ENCODE measurements around the gene CDKN2D.
"Not testable (repeated sequence)": the region's sequence is repeated elsewhere in the genome, so short reads cannot be mapped to it uniquely, and the experiment has no call there.

The CDKN2D gene

GRCh38 chr19:10593820-10594637 lies 25.2 kb upstream of the CDKN2D start:
- H3K9me3 Mint-ChIP-seq = no peaks in the 10 kb centered on the region
- DNase-seq = no peak
- H3K4me3 Mint-ChIP-seq = no peak overlapping the region
- H3K27me3 Mint-ChIP-seq = peaks cover 45% of the 10 kb centered on the region
- H3K4me1 Mint-ChIP-seq = peaks cover 25% of the 10 kb centered on the region
- H3K36me3 Mint-ChIP-seq = no peaks in the 10 kb centered on the region
- CTCF ChIA-PET = interaction anchor here (1.3 to 3.3 kb wide), 4 partner anchors 13 to 52 kb away, joined by 5 to 17 read pairs (median 6); no protein-coding TSS in a partner anchor
- H3K27ac Mint-ChIP-seq = peak overlapping the region; percentile 6

GRCh38 chr19:10593148-10593547 lies 24.4 kb upstream of the CDKN2D start:
- Mint-ChIP-seq H3K4me3 (no peak overlapping the region), H3K4me1 (peaks cover 25% of the 10 kb centered on the region), H3K27me3 (peaks cover 45% of the 10 kb centered on the region), H3K9me3 (no peaks in the 10 kb centered on the region), H3K27ac (no peak overlapping the region), H3K36me3 (no peaks in the 10 kb centered on the region)
- CTCF ChIA-PET = interaction anchor here (1.3 to 1.8 kb wide), 2 partner anchors 11 to 51 kb away, joined by 7 to 11 read pairs; no protein-coding TSS in a partner anchor
- no peak for DNase-seq

GRCh38 chr19:10587839-10588150 lies 19.0 kb upstream of the CDKN2D start:
- Mint-ChIP-seq H3K4me3 (no peak overlapping the region), H3K4me1 (peaks cover 17% of the 10 kb centered on the region), H3K27me3 (peaks cover 68% of the 10 kb centered on the region), H3K9me3 (no peaks in the 10 kb centered on the region), H3K27ac (no peak overlapping the region), H3K36me3 (no peaks in the 10 kb centered on the region)
- CTCF ChIA-PET = no interaction called here
- DNase-seq = no peak

GRCh38 chr19:10587022-10587838 lies 18.5 kb upstream of the CDKN2D start, which contains the start of gene AP1M2:
AP1M2 (minus strand) TSS chr19:10587312; CDS start chr19:10587231, 81 bp downstream.
- peaks cover 17% of the 10 kb centered on the region for H3K4me1 Mint-ChIP-seq
- DNase-seq = no peak
- CTCF ChIA-PET = no interaction called here
- peaks cover 68% of the 10 kb centered on the region for H3K27me3 Mint-ChIP-seq
- H3K9me3 Mint-ChIP-seq = no peaks in the 10 kb centered on the region
- no peaks in the 10 kb centered on the region for H3K36me3 Mint-ChIP-seq
- H3K4me3 Mint-ChIP-seq = no peak within 1 kb of the TSS
- no peak within 1 kb of the TSS for H3K27ac Mint-ChIP-seq

GRCh38 chr19:10586396-10586795 lies 17.6 kb upstream of the CDKN2D start:
- Mint-ChIP-seq H3K9me3 (no peaks in the 10 kb centered on the region), H3K36me3 (no peaks in the 10 kb centered on the region), H3K27me3 (peaks cover 72% of the 10 kb centered on the region), H3K4me1 (peaks cover 17% of the 10 kb centered on the region), H3K4me3 (no peak overlapping the region), H3K27ac (no peak overlapping the region)
- CTCF ChIA-PET = interaction anchor here (8.9 to 12.1 kb wide), 2 partner anchors 61 to 113 kb away, joined by 156 to 299 read pairs; partner anchors contain the start of gene QTRT1
- no peak for DNase-seq

- no peaks in the 10 kb centered on the region for H3K9me3 Mint-ChIP-seq
- H3K27ac Mint-ChIP-seq = no peak overlapping the region
- H3K4me3 Mint-ChIP-seq = no peak overlapping the region
- peaks cover 23% of the 10 kb centered on the region for H3K4me1 Mint-ChIP-seq
- H3K36me3 Mint-ChIP-seq = no peaks in the 10 kb centered on the region
- DNase-seq = no peak
- CTCF ChIA-PET = interaction anchor here (0.6 to 12.1 kb wide), 4 partner anchors 10 to 117 kb away, joined by 4 to 299 read pairs (median 80); partner anchors contain the start of gene QTRT1
- peaks cover 56% of the 10 kb centered on the region for H3K27me3 Mint-ChIP-seq
Observed at GRCh38 chr19:10583036-10583776, 14.4 kb upstream of the CDKN2D start.

- peaks cover 17% of the 10 kb centered on the region for H3K4me1 Mint-ChIP-seq
- no peaks in the 10 kb centered on the region for H3K36me3 Mint-ChIP-seq
- CTCF ChIA-PET = interaction anchor here (0.8 to 12.1 kb wide), 16 partner anchors 10 to 322 kb away, joined by 3 to 299 read pairs (median 10); partner anchors contain the start of genes QTRT1 and SLC44A2
- H3K27me3 Mint-ChIP-seq = peaks cover 51% of the 10 kb centered on the region
- H3K27ac Mint-ChIP-seq = no peak overlapping the region
- DNase-seq = no peak
- no peak overlapping the region for H3K4me3 Mint-ChIP-seq
- H3K9me3 Mint-ChIP-seq = no peaks in the 10 kb centered on the region
Observed at GRCh38 chr19:10582091-10582490, 13.3 kb upstream of the CDKN2D start.

GRCh38 chr19:10580979-10581631 lies 12.3 kb upstream of the CDKN2D start:
- DNase-seq = peak; percentile 95
- no peaks in the 10 kb centered on the region for H3K36me3 Mint-ChIP-seq
- no peak overlapping the region for H3K4me3 Mint-ChIP-seq
- H3K9me3 Mint-ChIP-seq = no peaks in the 10 kb centered on the region
- H3K27ac Mint-ChIP-seq = no peak overlapping the region
- H3K27me3 Mint-ChIP-seq = peaks cover 43% of the 10 kb centered on the region
- CTCF ChIA-PET = interaction anchor here (0.5 to 12.1 kb wide), 34 partner anchors 8 to 321 kb away, joined by 3 to 299 read pairs (median 4); partner anchors contain the start of genes QTRT1 and SLC44A2
- H3K4me1 Mint-ChIP-seq = peaks cover 17% of the 10 kb centered on the region

GRCh38 chr19:10577951-10578350 lies 9.2 kb upstream of the CDKN2D start:
- no peak for DNase-seq
- Mint-ChIP-seq H3K4me1 (peaks cover 17% of the 10 kb centered on the region), H3K9me3 (no peaks in the 10 kb centered on the region), H3K4me3 (no peak overlapping the region), H3K27ac (no peak overlapping the region), H3K27me3 (peaks cover 29% of the 10 kb centered on the region), H3K36me3 (no peaks in the 10 kb centered on the region)
- CTCF ChIA-PET = interaction anchor here (8.9 to 12.1 kb wide), 2 partner anchors 69 to 122 kb away, joined by 156 to 299 read pairs; partner anchors contain the start of gene QTRT1

- DNase-seq = no peak
- Mint-ChIP-seq H3K27me3 (peaks cover 18% of the 10 kb centered on the region), H3K4me1 (peaks cover 20% of the 10 kb centered on the region), H3K9me3 (no peaks in the 10 kb centered on the region), H3K4me3 (no peak overlapping the region), H3K36me3 (no peaks in the 10 kb centered on the region), H3K27ac (no peak overlapping the region)
- CTCF ChIA-PET = interaction anchor here (0.6 to 12.1 kb wide), 4 partner anchors 72 to 747 kb away, joined by 3 to 299 read pairs (median 10); no protein-coding TSS in a partner anchor
Observed at GRCh38 chr19:10575011-10575716, 6.4 kb upstream of the CDKN2D start.

GRCh38 chr19:10574462-10574861 lies 5.7 kb upstream of the CDKN2D start:
- H3K27me3 Mint-ChIP-seq = peaks cover 18% of the 10 kb centered on the region
- no peak overlapping the region for H3K4me3 Mint-ChIP-seq
- DNase-seq = no peak
- CTCF ChIA-PET = interaction anchor here (1.3 to 12.1 kb wide), 4 partner anchors 33 to 125 kb away, joined by 5 to 299 read pairs (median 10); no protein-coding TSS in a partner anchor
- peaks cover 26% of the 10 kb centered on the region for H3K4me1 Mint-ChIP-seq
- peak overlapping the region; percentile 6 for H3K27ac Mint-ChIP-seq
- no peaks in the 10 kb centered on the region for H3K36me3 Mint-ChIP-seq
- H3K9me3 Mint-ChIP-seq = no peaks in the 10 kb centered on the region

- Mint-ChIP-seq H3K4me1 (peaks cover 31% of the 10 kb centered on the region), H3K27me3 (peaks cover 18% of the 10 kb centered on the region)
- H3K4me3 Mint-ChIP-seq, H3K9me3 Mint-ChIP-seq, DNase-seq, H3K27ac Mint-ChIP-seq, H3K36me3 Mint-ChIP-seq: not testable (repeated sequence)
- CTCF ChIA-PET = interaction anchor here (0.9 to 2.9 kb wide), 6 partner anchors 7 to 126 kb away, joined by 3 to 10 read pairs (median 6); no protein-coding TSS in a partner anchor
Observed at GRCh38 chr19:10573793-10574192, 5.0 kb upstream of the CDKN2D start.

All from activated naive CD4-positive, alpha-beta T cell treated with anti-CD3 and anti-CD28 coated beads, Interleukin-2, amount 10 ng/mL, durations not matched to agents 7 days and 5 days (primary cell).